Esophagus muscularis mucosa (tissue), 4 donors: ENCODE measurements around the gene TINCR. TPM values are rescaled to one million over a fixed set of nuclear protein-coding genes. Genes with fewer than 3 reads are reported as not detected.

Experiments
- DNase-seq: peaks from one replicate; pipeline ENCODE4 v3.0.0-alpha.2; 2017; ENCODE audit errors: extremely low spot score
- H3K27ac ChIP-seq, 4 donors: fragments of 200-600 bp; sonication (generic); replicated peaks in 1 of 4; 1 replicate in 3 of 4; 2 replicates in 1 of 4; pipeline ENCODE4 v1.5.1; 2016 to 2019; ENCODE audit warnings: mild to moderate bottlenecking in 1 of 4
- H3K27me3 ChIP-seq, 4 donors: fragments of 200-600 bp; sonication (generic); one replicate each; pipeline versions ENCODE4 v1.5.1 to v1.6.0; 2016 to 2019
- H3K36me3 ChIP-seq, 4 donors: fragments of 200-600 bp; sonication (generic); one replicate each; pipeline ENCODE4 v1.5.1; 2016 to 2019
- H3K4me1 ChIP-seq, 4 donors: fragments of 200-600 bp; sonication (generic); one replicate each; pipeline ENCODE4 v1.5.1; 2016 to 2019
- H3K4me3 ChIP-seq, 4 donors: fragments of 200-600 bp; sonication (generic); 1 replicate in 2 of 4; 2 replicates in 2 of 4; pipeline ENCODE4 v1.5.1; 2016 to 2019; ENCODE audit warnings: mild to moderate bottlenecking in 4 of 4, moderate library complexity in 1 of 4
- H3K9me3 ChIP-seq, 4 donors: fragments of 200-600 bp; sonication (generic); 1 replicate in 3 of 4; 2 replicates in 1 of 4; pipeline ENCODE4 v1.5.1; 2016 to 2019
- CTCF ChIP-seq, 3 experiments: fragments of 200-600 bp in 2 of 3; fragments of 450-650 bp in 1 of 3; sonication (generic) in 2 of 3; IDR thresholded peaks; one replicate each; pipeline ENCODE4 v1.5.1; 2017 to 2019; ENCODE audit warnings: antibody characterized with exemption in 3 of 3, mild to moderate bottlenecking in 2 of 3, moderate library complexity in 1 of 3
- EP300 ChIP-seq: sonication (generic); formaldehyde crosslinking; IDR thresholded peaks from one replicate; pipeline ENCODE4 v1.6.1; 2017; ENCODE audit warnings: antibody characterized with exemption
- POLR2A ChIP-seq: fragments of 450-650 bp; IDR thresholded peaks from one replicate; pipeline ENCODE4 v1.6.1; 2017; ENCODE audit warnings: antibody characterized with exemption, moderate library complexity, mild to moderate bottlenecking, low read depth
- POLR2AphosphoS5 ChIP-seq, 2 donors: sonication (generic); formaldehyde crosslinking; IDR thresholded peaks; one replicate each; pipeline ENCODE4 v1.6.1; 2017; ENCODE audit warnings: antibody characterized with exemption in 2 of 2
- WGBS: methylation state at CpG from one replicate; pipeline ENCODE4 v1.1.5; 2018; 5-methylcytosine and 5-hydroxymethylcytosine counted together
- intact Hi-C: fragments of 100-400 bp; cut with DNase I; formaldehyde crosslinking; loops from one replicate; pipeline ENCODE4 v1.15.1; 2023
- total RNA-seq, 4 donors: library from RNA; depleted of rRNA; stranded (reverse); fragments of >200 nt; gene quantifications; one replicate each; pipeline versions ENCODE4 v1.1.0 to v1.2.1, GENCODE V29; 2016

The TINCR gene
- total RNA-seq, 4 donors from 2014 or later, result 0.17 to 2.9 (median 0.33) TPM; not detected in 1

DNA sequence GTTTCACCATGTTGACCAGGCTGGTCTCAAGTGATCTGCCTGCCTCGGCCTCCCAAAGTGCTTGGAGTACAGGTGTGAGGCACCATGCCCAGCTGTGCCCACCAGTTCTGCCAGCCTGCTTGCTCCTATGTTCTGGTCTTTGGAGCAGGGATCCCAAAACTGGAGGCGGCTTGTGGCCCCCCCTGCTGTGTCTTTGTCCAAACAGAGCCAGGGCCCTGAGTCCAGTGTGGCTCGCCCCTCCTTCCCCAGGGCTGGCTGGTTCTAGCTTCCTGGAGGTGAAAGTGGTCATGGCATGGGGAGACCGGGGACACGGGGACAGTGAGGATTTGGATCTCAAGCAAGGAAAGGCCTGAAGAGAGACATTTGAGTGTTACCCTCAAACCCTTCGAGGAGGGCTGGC is 11.5 kb upstream of the TINCR start:
- H3K36me3 ChIP-seq, result peaks cover 5 to 45% (median 22%) of the 10 kb centered on the region in 4 donors
- no peaks in the 10 kb centered on the region for H3K27me3 ChIP-seq
- no peak for DNase-seq
- no peak overlapping the region for H3K27ac ChIP-seq
- no peak for TF ChIP-seq EP300
- TF ChIP-seq POLR2A, result no peak
- no peak for TF ChIP-seq CTCF (IDR thresholded peaks at IDR 0.05)
- no peak for TF ChIP-seq POLR2AphosphoS5 (IDR thresholded peaks at IDR 0.05)
- H3K9me3 ChIP-seq, result no peaks in the 10 kb centered on the region
- H3K4me3 ChIP-seq, result no peak overlapping the region
- 89% methylated on average over 4 of the region's 6 CpGs for WGBS
- H3K4me1 ChIP-seq, result peaks cover 5 to 11% (median 9%) of the 10 kb centered on the region in 4 donors
- intact Hi-C loops, result loop anchor here (5.0 to 10.0 kb wide), 3 partner anchors 204 to 532 kb away; no protein-coding TSS in a partner anchor

DNA sequence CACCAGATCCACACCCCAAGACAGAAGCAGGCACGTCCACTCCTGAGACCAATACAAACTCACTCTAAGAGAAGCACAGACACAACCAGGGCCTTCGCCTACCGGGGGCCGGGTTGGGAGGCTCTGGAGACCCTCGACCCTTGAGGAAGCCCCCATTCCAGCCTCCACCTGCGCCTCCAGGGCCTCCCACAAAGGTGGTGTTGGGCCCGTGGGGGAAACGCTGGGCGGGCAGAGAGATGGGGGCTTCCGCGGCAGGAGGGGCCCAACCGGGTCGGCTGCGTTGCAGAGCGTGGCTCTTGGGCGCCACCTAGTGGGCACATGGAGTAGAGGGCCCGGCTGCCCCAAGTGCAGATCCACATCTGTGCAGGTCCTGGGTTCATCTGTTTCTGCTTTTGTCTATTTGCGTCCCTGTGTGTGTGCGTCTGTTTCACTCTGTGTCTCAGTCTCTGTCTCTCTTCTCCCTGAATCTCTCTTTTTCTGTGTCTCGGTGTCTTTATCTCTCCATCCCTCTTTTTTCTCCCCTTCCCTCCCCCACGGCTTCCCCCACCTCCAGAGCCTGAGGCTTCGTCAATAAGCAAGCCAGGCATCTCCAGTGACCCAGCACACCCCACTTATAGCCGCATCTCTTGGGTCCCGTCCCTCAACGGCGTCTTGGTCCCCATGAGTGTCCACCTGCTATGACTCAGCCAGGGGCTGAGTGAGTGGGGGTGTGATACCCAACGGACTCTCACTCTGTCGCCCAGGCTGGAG is 10.5 kb upstream of the TINCR start:
- peaks cover 5 to 11% (median 9%) of the 10 kb centered on the region in 4 donors for H3K4me1 ChIP-seq
- H3K27me3 ChIP-seq, result no peaks in the 10 kb centered on the region
- WGBS, result 26% methylated on average over 23 of the region's 28 CpGs
- H3K9me3 ChIP-seq, result no peaks in the 10 kb centered on the region
- TF ChIP-seq CTCF (IDR thresholded peaks at IDR 0.05), result peak; percentile 85 to 99 (median 98)
- no peak for TF ChIP-seq EP300
- no peak overlapping the region for H3K27ac ChIP-seq
- intact Hi-C loops, result loop anchor here (5.0 to 10.0 kb wide), 3 partner anchors 203 to 531 kb away; no protein-coding TSS in a partner anchor
- peak overlapping the region in 1 of 4 donors; percentile 43 for H3K4me3 ChIP-seq
- no peak for DNase-seq
- H3K36me3 ChIP-seq, result peaks cover 5 to 35% (median 20%) of the 10 kb centered on the region in 4 donors

GRCh38 chr19:5575590-5575989 is 7.8 kb upstream of the TINCR start:
- 89% methylated on average over 6 of the region's 6 CpGs for WGBS
- intact Hi-C loops, result loop anchor here (5.0 to 10.0 kb wide), 3 partner anchors 201 to 528 kb away; no protein-coding TSS in a partner anchor
- H3K4me1 ChIP-seq, result peaks cover 5 to 11% (median 9%) of the 10 kb centered on the region in 4 donors

DNA sequence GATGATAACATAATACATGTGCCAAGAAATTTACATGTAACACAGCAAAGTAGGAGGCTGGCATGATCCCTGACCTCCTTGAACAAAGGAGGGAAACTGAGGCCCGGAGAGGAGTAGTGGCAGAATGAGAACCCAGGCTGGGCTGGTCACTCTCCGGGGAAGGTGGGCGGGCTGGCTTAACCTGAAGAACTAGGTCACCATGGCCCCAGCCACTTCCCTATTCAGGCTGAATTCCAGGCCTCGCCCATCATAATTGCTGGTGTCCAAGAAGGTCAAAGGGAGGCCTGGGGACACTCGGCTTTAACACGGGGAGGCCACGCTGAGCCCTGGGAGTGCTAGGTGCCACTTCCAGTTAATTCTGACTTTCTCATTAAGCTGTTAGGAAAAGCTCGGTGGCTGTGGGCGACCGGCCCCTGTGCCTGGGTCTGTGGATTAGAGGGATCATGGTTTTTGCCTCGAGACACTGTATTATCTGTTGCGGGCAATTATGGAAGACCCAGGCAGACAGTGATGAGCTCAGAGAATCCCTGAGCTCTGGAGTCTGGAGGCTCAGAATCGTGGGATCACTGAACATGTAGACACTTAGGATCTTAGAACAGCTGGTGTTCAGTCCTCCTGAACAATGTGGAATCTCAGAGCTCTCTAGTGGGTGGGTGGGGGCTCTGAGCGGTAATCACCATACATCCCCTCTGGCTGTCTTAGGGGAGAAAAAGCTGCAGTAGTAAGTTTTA is 5.0 kb upstream of the TINCR start:
- no peak for DNase-seq
- H3K36me3 ChIP-seq, result no peaks in the 10 kb centered on the region
- no peaks in the 10 kb centered on the region for H3K9me3 ChIP-seq
- TF ChIP-seq CTCF (IDR thresholded peaks at IDR 0.05) (no peak), POLR2AphosphoS5 (IDR thresholded peaks at IDR 0.05) (no peak), EP300 (no peak), POLR2A (no peak)
- peaks cover 0 to 27% (median 0%) of the 10 kb centered on the region in 4 donors for H3K27me3 ChIP-seq
- WGBS, result 92% methylated on average over 13 of the region's 14 CpGs
- no peak overlapping the region for H3K27ac ChIP-seq
- intact Hi-C loops, result loop anchor here (10.0 kb wide), 2 partner anchors 198 to 338 kb away; no protein-coding TSS in a partner anchor
- H3K4me1 ChIP-seq, result peaks cover 0 to 8% (median 4%) of the 10 kb centered on the region in 4 donors
- no peak overlapping the region for H3K4me3 ChIP-seq

More at GRCh38 chr19:5575590-5575989, 7.8 kb upstream of the TINCR start:
- no peak overlapping the region for H3K27ac ChIP-seq
- H3K36me3 ChIP-seq, result peaks cover 0 to 13% (median 0%) of the 10 kb centered on the region in 4 donors
- no peak for DNase-seq
- H3K9me3 ChIP-seq, result no peaks in the 10 kb centered on the region
- peaks cover 0 to 1% (median 0%) of the 10 kb centered on the region in 4 donors for H3K27me3 ChIP-seq
- H3K4me3 ChIP-seq, result no peak overlapping the region
- TF ChIP-seq CTCF (IDR thresholded peaks at IDR 0.05) (no peak), POLR2A (no peak)
